Measurements from ENCODE around the gene AFF3.

The AFF3 gene

DNA sequence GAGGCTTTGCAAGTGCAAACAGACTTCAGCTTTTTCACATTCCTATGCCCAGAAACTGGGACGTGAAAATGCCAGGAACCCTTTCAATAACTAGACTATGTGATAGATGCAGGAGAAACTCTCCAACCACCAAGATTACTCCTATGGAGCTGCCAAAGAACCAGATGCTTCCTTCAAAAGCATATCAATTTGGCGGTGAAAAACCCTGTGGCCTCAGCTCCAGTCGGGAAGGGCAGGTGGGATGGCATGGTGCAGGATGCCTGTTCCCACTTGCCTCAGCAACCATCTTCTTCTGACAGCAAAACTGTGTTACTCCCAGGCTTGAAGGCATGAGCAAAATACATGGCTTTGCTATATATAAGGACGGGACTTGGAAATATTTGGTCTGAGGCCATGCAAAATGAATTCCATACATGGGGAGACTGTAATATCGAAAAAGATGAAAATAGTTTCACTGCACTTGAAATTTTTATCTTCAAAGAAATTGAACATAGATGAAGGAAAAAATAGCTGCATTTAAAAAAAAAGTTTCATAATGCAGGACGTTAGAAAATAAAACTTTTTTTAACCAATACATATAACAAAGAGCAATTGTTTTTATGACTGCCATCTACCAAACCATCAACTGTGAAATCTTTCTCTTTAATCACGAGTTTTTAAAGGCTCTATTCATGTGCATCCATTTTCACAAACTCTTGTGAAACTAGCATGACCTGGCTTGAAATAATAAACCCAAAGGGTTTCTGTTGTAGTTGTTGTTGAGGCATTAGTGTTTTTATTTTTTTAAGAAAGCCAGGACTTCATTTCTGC lies 99.1 kb downstream of the AFF3 start:
- no peak for DNase-seq (ENCODE audit: low read depth)

DNA sequence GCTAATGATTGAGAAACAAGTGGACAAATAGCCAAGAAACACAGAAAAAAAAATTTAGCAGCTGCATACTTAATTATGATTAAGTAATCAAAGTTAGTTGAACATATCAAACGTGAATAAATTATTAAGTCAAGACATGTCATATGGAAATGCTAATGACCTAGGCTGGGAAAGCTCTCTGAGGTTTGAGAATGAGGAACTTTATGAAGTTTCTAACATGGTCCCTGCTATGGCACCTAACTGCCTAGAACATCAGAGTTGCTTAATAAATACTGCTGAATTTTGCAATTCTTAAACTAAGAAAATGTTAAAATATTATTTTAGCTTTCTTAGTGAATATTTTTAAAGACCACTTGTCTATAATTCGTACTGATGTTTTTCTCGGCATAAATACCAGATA lies 99.8 kb downstream of the AFF3 start:
- no peak for DNase-seq (ENCODE audit: low read depth)

DNA sequence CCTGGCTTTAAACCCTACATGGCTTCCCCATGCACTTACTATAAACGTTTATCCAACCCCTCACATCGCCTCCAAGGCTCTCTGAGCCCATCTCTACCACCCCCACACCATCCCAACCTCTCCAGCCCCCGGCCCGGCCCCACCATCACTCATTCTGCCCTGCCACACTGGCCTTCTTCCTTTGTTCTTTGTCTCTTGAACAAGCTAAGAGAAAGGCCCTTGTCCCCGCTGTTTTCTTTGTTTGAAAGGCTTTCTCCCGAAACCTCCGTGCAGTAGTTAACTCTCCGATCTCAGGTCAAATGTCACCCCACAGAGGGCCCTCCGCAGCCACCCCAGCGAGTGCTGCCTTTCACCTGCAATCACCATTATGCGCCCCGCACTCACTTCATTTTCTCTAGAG lies 100.4 kb downstream of the AFF3 start:
- DNase-seq (ENCODE audit: low read depth): no peak

DNA sequence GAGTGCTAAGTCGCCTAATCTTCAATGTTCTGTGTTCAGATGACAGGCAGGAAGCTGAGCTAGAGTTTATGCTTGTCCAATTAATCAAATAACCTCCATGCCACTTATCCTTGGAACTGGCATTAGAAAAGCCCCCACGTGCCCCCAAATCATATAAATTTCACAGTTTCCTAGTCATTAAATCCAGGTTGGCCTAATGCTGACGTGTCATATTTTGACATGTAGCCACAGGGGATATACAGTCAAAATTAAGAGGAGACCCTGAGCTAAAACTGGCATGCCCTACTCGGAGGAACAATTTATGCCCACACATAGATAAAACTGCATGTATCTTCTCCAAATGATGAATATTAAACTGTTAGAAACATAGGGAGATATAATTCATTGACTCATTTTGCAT lies 101.0 kb downstream of the AFF3 start:
- DNase-seq (ENCODE audit: low read depth): no peak

DNA sequence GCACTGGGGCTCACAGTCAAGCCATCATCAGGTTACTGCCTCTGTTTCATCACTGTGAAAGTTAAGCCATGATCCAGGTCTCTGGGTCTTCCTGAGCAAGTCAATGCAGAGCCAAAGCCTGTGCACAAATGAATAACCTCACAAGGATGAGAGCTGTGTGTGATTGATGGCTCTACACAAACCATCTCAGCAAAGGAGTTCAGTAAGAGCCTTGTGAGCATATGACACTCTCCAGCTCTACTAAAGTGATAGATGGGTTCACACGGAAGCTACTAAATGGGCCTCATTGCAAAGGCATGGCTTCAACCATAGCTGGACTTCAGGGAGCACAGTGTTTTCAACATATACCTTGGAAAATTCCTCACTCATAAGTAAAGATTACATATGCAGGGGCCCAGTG lies 101.5 kb downstream of the AFF3 start:
- DNase-seq (ENCODE audit: low read depth): no peak

DNA sequence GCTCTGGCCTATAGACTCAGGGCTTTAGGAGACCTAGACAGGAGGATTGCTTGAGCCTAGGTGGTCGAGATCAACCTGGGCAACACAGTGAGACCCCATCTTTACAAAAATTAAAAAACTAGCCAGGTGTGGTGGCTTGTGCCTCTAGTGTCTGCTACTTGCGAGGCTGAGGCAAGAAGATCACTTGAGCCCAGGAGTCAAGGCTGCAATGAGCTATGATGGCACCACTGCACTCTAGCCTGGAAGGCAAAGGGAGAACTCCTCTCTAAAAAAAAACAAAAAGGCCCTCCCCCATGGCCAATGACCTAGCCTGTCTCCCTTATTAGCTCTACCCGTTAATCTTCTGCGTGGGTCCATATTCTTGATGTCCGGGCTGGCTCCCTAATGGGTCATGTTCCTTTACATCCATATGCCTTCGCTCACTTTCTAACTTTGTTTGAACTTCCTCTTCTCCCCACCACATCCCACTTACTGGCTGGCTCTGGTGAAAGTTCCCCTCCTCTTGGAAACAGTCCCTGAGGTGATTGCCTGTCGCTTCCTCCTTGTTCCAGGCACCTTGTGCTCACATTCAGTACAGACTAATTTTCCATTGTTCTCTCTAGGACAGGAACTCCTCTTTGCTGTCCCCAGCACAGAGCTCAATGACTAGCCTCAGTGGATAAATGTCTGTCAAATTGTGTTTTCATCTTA lies 103.0 kb downstream of the AFF3 start:
- DNase-seq (ENCODE audit: low read depth): no peak

DNA sequence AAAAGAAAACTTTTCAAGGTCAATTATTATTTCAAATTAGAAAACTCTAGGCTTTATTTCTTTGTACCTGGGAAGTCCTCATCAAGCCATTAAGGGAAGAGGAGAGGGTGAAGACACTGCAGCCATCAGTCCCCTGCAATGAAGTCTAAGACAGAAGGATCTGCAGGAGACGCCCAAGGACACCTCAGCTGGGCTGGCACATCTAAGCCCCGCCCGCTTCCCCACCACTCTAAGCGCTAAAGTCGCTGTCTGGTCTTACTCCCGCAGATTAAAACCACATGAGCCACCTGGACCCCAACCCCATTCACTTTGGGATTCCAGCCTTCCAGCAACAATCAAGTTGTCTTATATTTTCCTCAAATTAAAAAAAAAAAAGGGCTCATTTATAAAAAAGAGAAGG lies 104.4 kb downstream of the AFF3 start:
- no peak for DNase-seq (ENCODE audit: low read depth)

DNA sequence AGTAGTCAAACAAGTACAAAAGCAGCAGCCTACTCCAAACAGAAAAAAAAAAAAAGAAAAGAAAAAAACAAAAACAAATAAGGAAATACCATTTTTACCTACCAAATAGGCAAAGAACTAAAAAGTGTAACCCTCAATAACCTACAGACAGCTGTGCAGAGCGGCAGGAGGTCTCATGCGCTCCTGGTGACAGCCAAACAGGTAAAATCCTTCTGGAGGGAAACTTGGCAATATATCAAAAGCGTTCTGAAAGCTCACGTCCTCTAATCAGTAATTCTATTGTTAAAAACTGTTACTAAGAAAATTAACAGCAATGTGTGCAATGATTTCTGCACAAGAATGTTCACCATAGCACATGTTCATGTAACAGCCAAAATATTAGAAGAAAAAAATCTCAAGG lies 105.6 kb downstream of the AFF3 start:
- no peak for DNase-seq (ENCODE audit: low read depth)

DNA sequence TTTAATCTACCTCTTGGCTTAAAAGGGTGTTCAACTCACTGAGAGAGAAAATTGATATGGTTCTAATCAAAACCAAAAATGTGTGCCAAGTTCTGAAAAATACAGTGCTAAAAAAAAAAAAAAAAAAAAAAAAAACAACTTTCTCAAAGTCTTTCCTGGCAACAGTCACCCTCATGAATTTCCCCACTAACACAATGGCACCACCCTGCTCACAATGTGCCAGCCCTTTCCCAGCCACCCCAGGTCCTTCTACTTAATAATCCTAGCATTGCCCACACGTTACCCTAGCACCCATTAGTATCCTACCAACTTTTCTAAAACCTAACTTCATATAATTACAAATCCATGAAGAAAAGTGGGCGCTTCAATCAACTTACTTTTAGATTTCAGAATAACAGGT lies 106.4 kb downstream of the AFF3 start:
- DNase-seq (ENCODE audit: low read depth): no peak

DNA sequence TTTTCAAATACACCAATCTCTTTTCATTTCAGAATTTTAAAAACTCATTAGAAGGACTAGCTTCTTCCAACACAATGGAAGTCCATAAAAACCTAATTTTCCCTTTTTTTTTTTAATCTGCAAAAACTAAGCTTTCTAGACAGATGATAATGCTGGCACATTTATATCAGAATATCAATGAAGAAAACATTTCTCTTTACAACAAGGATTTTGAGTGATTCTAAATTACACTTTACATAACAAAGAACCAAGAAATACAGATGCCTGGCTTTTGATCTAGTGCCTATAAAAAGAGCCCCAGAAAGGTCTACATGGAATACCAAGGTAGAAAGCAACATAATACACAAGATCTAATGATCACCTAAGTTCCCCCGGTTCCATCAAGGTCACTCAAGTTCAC lies 108.0 kb downstream of the AFF3 start:
- no peak for DNase-seq (ENCODE audit: low read depth)

DNA sequence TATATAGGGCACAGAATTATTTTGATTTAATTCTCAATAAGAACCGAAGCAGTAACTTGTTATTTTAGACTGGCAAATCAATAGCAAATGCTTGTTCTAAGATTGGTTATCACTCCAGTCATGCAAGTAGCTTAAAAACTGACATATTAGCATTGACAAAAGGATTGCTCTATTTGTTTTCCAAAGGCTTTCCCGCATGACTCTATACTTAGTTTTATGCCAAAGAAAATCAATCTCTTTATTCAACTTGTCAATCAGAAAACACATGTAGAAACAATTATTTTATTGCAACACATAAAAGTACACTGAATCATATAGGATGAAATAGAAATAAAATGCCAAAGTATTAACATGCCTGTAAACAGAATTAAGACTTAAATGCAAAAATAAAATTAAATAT lies 108.4 kb downstream of the AFF3 start:
- no peak for DNase-seq (ENCODE audit: low read depth)

DNA sequence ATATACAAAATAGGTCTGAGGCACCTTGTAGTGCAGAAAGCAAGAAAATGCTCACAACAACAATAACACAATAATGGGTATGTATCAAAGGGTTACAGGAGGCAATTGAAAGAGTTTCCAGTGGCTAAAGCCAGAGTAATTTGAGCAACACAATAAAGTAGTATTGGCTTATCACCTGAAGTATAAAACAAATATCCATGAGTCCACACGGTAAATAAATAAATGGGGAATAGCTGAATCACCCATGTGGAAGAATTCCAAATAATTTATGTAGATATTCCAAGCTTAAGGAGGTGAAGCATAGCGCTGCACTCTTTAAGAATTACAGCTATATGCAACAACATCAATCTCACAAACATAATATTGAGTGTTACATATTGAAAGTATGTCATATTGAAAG lies 110.8 kb downstream of the AFF3 start:
- DNase-seq (ENCODE audit: low read depth): no peak

DNA sequence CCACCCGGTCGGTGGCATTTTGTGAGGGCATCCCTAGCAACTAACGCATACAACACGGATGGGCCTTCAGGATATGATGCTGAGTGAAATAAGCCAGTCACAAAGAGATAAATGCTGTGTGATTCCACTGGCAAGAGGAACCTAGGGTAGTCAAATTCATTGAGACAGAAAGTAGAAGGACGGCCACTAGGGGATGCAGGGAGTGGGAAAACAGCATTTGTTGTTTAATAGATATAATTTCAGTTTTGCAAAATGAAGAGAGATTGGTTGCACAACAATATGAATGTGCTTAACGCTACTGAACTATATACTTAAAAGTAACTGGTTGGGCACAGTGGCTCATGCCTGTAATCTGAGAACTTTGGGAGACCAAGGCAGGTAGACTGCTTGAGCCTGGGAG lies 112.9 kb downstream of the AFF3 start:
- no peak for DNase-seq (ENCODE audit: low read depth)

DNA sequence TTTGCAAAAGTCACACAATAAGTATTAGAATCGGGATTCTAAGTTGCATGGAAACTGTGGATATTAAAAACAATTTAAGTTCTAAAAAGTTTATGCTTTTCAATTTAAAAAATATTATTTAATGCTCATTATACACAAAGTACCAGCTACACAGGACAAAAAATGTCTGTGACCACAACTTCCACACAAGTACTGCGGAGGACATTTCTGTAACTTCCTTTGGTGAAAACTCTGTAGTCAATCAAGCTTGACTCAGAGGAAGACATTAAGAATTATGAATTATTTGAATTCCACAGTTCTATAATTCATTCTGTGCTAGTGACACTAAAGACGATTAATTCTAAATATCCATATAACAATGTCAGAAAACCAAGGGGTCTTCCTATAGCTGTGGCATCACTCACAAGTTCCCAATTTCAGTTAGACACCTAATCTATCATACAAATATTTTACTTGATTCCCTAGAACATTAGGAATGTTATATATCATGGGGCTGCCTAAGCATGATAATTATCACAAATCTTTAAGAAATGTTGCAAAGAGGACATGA lies 120.5 kb downstream of the AFF3 start:
- DNase-seq (ENCODE audit: low read depth): no peak

DNA sequence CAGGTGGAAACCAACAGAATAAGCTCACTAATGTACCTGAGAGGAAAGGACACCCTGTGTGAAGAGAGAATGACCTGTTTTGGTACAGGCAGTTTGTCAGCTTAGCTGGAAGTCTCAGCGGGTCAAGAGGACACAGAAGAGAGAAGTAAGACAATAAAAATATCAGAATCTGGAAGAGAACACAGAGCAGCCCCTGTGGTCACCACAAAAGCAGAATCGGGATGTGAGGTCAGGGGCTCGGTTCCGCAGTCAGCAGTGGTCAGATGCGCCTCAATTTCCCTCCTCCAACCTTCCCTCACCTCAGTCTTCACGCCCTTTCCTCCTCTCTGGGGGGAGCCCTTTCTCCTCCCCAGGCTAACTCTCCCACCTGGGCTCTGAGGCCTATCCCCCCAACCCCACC lies 122.9 kb downstream of the AFF3 start:
- DNase-seq (ENCODE audit: low read depth): no peak

DNA sequence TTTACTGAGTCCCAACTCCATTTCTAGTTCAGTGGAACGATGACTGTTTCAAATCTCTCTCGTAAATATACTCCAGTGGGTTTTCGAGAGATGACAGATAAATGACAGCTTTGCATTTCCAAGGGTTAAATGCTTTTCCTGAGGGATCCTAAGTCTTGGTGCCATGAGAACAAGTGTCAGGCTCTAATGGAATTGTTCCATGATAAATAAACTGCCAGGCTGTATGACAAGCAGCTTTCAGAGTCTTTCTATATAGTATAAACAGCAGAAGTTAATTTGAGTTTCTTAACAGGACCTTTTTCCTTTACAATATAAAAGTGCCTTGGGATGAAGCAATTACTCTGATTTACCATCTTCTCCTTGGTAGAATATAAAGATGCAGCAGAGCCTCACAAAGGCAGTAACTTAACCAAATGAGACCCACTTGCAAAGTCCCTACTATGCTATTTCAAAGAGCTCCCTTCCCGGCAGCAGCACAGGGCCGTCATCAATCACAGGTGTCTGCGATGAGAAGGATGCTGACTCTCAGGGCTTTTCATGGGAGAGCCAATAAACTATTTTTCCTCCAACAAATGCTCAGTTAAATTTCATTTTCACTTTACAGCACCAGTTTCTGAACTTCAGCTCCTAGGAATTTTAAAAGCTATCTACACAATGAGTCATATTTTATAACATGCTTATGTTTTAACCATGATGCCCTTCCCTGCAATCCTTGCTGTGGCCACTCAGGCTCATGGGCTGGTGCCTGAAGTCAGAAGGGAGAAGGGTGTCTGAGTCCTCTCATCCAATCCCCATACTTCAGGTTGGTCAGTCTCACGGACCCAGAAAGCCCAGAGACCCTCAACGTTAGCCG lies 123.8 kb downstream of the AFF3 start:
- peak; percentile 33 for DNase-seq (ENCODE audit: low read depth)

DNA sequence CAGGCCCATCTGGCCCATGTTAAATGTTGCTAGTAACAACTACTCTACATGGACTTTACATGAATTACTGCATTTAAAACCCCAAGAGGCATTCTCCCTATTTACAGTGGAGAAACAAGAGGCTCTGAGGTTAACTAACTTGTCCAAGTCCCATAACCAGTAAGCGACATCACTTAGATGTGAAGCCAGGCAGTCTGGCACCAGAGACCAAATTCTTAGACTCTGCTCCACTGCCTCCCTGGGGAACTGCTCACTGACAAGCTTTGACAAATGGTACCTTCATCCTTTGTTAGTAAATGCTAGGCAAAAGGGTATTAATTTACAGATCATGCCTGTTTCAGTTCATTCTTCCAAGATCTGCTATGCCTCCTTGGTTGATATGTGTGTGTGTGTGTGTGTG lies 124.8 kb downstream of the AFF3 start:
- DNase-seq (ENCODE audit: low read depth): no peak

DNA sequence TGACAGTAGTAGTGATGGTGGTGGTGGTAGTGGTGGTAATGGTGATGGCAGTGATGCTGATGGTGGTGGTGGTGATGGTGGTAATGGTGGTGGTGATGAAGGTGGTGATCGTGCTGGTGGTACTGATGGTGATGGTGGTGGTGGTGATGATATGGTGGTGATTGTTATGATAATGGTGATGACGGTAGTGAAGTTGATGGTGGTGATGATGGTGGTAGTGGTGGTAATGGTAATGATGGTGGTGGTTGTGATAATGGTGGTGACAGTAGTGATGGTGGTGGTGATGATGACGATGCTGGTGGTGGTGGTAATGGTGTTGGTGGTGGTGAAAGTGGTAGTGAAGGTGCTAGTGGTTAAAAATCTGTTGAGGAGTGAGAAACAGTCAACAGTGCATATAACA lies 125.6 kb downstream of the AFF3 start:
- DNase-seq (ENCODE audit: low read depth): no peak

DNA sequence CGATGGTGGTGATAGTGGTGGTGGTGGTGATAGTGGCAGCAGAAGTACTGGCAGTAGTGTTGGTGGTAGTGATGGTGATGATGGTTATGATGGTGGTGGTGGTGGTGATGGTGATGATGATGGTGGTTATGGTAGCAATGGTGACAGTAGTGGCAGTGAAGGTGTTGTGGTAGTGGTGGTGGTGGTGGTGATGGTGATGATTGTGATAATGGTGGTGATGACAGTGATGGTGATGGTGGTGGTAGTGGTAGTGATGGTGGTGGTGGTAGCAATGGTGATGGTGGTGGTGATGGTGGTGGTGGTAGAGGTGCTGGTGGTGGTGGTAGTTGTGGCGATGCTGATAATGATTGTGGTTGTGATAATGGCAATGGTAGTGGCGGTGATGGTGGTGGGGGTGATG lies 126.5 kb downstream of the AFF3 start:
- no peak for DNase-seq (ENCODE audit: low read depth)

DNA sequence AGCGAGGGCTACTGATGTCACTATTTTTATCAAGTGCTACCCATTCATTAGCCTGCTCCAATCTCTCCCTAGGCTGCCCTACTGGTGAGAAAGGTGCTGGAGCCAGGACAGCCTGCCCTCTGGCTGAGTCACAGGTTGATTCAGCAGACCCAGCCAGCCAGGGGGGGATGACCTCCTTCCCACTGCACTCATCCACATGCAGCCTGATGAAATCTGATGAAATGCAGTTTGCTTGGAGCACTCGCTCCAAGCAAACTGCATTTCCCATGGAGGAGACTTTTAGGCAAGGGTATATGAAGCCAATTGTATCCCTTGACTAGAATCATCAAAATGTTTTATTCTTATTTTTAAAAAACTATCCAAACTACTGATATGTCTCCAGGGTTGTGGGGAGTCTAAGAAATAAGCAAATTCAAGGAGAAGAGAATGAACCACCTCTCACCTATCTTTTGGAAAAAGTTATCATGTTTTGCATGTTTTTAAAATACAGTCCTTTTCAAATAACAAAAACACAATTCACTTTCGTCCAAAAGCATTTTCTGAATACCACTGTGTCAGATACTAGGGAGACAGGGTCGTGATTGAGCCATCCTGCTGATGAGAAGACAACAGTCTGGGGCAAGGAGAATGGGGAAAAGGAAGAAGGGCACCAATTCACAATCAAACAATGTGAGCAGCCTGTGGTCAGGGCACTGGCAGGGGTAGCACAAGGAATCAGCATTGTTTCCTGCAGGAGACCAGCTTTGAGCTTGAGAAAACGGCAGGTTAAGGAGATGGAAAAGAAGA lies 128.3 kb downstream of the AFF3 start:
- DNase-seq (ENCODE audit: low read depth): peak; percentile 91

DNA sequence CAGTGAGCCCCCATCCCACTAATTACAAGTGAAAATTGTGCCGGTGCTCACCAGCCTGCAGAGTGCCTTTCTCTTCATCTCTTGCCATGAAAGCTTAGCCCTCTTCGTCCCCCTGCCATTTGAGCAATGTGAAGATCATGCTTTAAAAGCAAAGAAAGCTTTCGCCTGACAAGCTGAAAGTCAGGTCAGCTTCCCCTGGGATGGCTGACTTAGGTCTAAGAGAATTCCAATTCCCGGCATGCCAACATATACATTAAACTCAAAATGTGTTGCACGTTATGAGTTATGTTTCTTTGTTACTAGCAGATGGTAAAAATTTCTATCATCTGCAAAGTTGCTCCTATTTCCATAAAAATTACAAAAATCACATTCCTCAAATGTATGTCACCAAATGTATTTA lies 129.8 kb downstream of the AFF3 start:
- no peak for DNase-seq (ENCODE audit: low read depth)

DNA sequence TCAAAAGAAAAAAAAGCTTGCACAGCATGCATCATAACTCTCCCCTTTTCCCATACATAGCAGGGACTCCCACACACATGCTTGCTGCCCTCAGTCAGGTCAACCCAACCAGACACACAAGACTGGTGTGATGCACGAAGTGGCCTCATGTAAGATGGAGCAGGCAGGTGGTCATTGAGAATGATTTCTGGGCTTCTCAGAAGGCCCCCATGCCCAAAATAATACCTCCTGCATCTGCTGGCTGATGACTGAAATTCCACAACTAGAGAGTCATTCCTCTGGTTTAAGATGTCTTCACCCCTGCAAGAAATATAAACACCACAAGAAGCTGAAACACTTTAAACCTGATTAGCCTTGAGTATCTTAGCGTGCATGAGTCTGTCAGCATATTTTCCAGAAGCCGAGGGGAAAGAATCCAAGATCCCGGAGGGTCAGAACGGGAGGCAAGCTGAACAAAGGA lies 131.1 kb downstream of the AFF3 start:
- peak; percentile 66 for DNase-seq (ENCODE audit: low read depth)
